HepG2 (cell line): Measurements from ENCODE around the gene TUBA4A. TPM values are rescaled to one million over a fixed set of nuclear protein-coding genes. Genes with fewer than 3 reads are reported as not detected.

Source experiments
- ARID4A ChIP-seq: sonication (generic); formaldehyde crosslinking; IDR thresholded peaks from 2 replicates; pipeline ENCODE4 v1.5.0; 2020; ENCODE audit warnings: mild to moderate bottlenecking, missing genetic modification reagents, borderline replicate concordance
- ARID5B ChIP-seq: IDR thresholded peaks from 2 replicates; pipeline ENCODE4 v1.4.0; 2020; ENCODE audit warnings: mild to moderate bottlenecking, missing genetic modification reagents
- KMT2A ChIP-seq: sonication (generic); formaldehyde crosslinking; IDR thresholded peaks from 2 replicates; pipeline ENCODE4 v1.4.0; 2020; ENCODE audit warnings: missing genetic modification reagents
- NR0B2 ChIP-seq: sonication (generic); formaldehyde crosslinking; IDR thresholded peaks from 2 replicates; pipeline ENCODE4 v1.4.0; 2020; ENCODE audit warnings: mild to moderate bottlenecking, missing genetic modification reagents
- ZBTB40 ChIP-seq, 2 experiments: fragments of 450-650 bp in 1 of 2; sonication (generic) in 1 of 2; formaldehyde crosslinking in 1 of 2; IDR thresholded peaks; 2 replicates each; pipeline versions ENCODE4 v1.6.1 to v1.8.0; 2016 to 2022; ENCODE audit warnings: antibody characterized with exemption in 1 of 2, mild to moderate bottlenecking in 1 of 2, missing genetic modification reagents in 1 of 2
- ZNF180 ChIP-seq: sonication (generic); formaldehyde crosslinking; IDR thresholded peaks from 2 replicates; pipeline ENCODE4 v1.4.0; 2020; ENCODE audit warnings: low read depth, missing genetic modification reagents, borderline replicate concordance
- ZNF503 ChIP-seq: sonication (generic); formaldehyde crosslinking; IDR thresholded peaks from 2 replicates; pipeline ENCODE4 v1.4.0; 2020; ENCODE audit warnings: missing genetic modification reagents
- polyA plus RNA-seq, 8 experiments: library from polyadenylated mRNA; depleted of rRNA in 3 of 8; stranded (reverse) in 7 of 8; unstranded in 1 of 8; fragments of >200 nt; fragmentation: Illumina TruSeq in 4 of 8; extraction: Trizol in 4 of 8; gene quantifications; 2 replicates each; pipeline versions ENCODE4 v1.2.1 to v1.2.3, GENCODE V29; 2011 to 2016; ENCODE audit warnings: low read depth in 4 of 8, missing spikeins in 1 of 8, mixed read lengths in 1 of 8; ENCODE audit not compliant: insufficient read depth in 1 of 8
- total RNA-seq, 5 experiments: library from RNA; depleted of rRNA; stranded (reverse); fragments of >200 nt; fragmentation: Illumina TruSeq; extraction: Trizol; gene quantifications; 2 replicates each; pipeline ENCODE4 v1.2.3, GENCODE V29; 2016; ENCODE audit warnings: low read depth in 1 of 5

The TUBA4A gene
- total and polyA plus RNA-seq, 2 of the 13 experiments (the other 11 are each of a cell fraction or from before 2014, with no cell fraction given), result 1.3 to 12.7 TPM

- no peak for TF ChIP-seq ZBTB40 (IDR thresholded peaks at IDR 0.05)
- no peak for TF ChIP-seq ZBTB40 (CRISPR knock-in tag; IDR thresholded peaks at IDR 0.05)
- no peak for TF ChIP-seq NR0B2 (CRISPR knock-in tag)
- no peak for TF ChIP-seq KMT2A (CRISPR knock-in tag)
- no peak for TF ChIP-seq ZNF180 (CRISPR knock-in tag)
- peak; percentile 78 for TF ChIP-seq ZNF503
- no peak for TF ChIP-seq ARID5B (CRISPR knock-in tag)
- peak; percentile 74; the same call in 1 of the 2 replicates for TF ChIP-seq ARID4A (CRISPR knock-in tag)
Observed at GRCh38 chr2:219230059-219230540, 23.6 kb downstream of the TUBA4A start (continued).
